Measurements from ENCODE around the gene ZNF831.

Gene ZNF831

DNA sequence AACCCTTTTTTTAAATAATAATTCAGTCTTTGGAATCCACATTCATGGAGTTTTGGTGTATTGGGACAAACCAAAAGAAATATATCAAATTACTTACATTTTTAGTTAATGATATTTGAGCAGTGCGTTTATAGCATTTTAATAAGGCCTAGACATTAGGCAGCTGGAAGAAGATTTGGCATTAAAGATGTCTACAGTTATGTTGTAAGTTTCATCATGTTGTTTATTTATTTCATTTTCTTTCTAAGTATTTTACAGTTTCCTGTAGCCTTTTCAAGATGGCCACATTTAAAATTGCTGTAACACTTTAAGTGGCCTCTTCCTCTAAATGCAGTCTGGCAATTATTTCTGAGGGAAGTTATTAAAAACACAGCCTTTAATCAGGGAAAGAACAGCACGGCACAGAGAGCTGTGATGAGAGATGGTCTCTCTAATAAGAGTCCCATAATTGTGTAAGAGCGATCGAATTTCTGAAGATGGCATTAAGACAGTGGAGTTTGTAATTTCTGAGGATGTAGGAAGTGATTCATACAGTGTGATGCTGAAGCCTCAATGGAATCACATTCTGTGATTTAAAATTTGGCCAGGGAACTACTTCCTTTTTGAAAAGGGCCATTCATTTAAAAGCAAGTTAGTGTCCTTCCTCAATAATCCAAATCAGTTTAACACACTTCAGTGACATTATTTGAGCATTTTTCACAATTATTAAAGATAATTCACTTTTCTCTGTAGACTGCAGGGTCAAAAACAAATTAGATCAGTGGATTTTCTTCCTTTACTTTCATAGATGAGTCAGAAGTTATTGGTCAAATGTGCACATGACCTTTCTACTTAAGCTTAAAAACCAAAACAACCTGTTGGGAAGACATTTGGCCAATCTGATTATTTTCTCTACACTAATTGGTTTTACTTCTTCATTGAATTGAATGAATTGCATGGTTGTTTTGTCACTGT lies 84.4 kb downstream of the ZNF831 start:
- no peak for DNase-seq (ENCODE audit: low read depth in 2 of 2)

DNA sequence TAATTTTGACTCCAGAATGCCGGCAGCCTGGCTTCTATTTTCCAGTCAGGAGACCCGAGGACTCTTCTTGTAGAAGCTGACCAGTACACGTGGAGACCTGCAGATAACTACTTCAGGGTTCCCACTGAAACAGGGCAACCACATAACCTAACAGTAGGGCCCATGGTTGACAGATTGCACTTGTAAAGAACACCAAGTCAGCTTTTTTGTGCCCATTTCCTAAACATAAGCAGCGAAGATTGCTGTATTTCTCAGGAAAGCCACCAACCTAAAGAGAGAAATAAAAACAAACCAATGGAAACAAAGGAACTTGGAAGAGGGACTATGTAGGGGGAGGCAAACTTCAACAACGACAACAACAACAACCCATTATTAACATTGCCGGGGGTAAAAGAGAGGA lies 86.7 kb downstream of the ZNF831 start:
- DNase-seq (ENCODE audit: low read depth in 2 of 2): no peak

DNA sequence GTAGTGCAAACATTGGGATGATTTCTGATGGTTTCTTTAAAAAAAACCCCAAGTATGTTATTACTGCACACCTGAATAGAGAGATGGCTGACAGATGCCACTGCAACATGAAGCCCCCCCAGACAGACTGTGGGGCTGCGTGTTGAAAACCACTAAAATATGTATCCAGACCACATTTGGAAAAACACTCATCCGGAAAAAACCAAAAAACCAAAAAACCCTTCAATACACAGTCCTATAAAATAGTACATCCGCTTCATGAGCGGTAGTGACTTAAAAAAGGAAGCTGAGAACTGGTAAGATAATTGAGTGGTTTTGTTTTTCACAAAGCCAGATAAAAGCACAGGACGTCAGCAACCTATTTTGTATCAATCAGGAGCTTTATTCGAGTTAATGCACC lies 89.7 kb downstream of the ZNF831 start:
- DNase-seq (ENCODE audit: low read depth in 2 of 2): no peak

DNA sequence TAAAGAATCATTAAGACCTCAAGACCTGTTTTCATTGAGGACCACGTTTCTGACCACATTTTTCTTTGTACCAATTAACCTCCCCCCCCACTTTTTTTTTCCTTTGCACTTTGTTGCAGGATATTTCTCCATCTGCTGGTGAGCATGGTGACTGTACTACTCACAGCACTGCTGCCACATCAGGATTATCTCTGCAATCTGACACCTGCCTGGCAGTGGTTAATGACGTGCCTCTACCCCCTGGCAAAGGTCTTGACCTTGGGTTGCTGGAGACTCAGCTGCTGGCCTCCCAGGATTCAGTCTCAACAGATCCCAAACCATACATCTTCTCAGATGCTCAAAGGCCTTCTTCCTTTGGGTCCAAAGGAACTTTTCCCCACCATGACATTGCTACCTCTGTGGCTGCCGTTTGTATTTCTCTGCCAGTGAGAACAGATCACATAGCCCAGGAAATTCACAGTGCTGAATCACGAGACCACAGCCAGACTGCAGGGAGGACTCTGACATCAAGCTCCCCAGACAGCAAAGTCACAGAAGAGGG lies 90.2 kb downstream of the ZNF831 start:
- no peak for DNase-seq (ENCODE audit: low read depth in 2 of 2)

DNA sequence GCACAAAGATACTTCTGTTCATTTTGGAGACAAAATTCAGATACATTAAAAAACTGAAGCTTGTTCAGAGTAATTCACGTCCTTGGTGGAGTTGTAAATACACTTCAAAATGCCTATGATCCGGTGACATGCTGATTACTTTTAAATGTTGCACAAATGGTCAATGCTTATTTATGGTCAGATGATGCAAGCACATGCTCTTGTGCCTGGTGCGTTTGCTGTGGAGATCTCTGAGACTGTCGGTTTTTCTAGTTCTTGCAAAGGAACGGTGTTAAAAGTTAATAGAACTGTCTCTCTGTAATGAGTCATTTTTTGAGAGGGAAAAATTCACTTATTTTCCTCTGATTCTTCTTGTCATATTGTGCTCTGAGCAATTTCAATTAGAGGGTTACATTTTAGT lies 91.6 kb downstream of the ZNF831 start:
- no peak for DNase-seq (ENCODE audit: low read depth in 2 of 2)

DNA sequence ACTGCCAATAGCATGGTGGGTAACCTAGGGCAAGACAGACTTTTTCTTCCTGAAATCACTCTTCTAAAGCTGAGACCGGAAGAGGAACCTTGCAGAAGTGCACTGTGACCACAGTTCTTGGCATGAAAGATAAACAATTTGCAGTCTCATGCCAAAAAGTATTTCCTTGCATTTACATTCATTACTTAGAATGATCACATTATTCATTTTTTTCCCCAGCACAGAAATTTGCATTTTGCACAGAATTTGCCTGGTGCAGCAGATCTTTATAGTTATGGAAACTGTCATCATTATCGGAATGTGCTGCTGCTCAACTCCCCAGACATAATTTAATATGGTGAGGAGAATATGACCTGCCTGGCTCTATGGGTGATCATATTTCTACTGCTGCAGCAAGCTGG lies 94.6 kb downstream of the ZNF831 start:
- no peak for DNase-seq (ENCODE audit: low read depth in 2 of 2)

DNA sequence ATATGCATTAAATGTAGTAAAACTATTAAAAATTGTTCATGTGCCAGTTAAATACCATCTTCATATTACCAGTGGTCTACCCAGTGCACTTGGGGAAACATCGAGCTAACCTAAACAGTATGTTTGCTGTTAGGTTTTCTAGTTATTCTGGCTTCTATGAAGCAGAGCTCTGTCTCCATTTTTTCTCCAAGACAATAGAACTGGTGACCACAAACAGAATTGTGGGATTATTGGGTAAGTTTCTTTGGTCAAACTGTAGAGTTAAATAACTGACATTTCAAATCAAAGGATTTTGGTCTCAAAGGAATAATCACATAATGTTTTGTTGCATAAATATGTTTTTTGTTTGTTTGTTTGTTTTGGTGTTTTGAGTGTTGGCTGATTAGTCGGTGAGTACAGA lies 96.3 kb downstream of the ZNF831 start:
- DNase-seq (ENCODE audit: low read depth in 2 of 2): no peak

DNA sequence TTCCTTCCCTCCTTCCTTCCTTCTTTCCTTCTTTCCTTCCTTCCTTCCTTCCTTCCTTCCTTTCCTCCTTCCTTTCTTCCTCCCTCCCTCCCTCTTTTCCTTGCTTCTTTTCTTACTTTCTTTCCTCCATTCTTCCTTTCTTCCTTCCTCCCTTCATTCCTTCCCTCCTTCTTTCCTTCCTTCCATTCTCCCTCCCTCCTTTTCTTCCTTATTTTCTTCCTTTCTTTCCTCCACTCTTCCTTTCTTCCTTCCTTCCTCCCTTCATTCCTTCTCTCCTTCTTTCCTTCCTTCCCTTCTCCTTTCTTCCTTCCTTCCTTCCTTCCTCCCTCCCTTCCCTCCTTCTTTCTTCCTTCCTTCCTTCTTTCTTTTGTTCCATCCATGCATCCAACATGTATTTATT lies 101.7 kb downstream of the ZNF831 start:
- DNase-seq (ENCODE audit: low read depth in 2 of 2): no peak

DNA sequence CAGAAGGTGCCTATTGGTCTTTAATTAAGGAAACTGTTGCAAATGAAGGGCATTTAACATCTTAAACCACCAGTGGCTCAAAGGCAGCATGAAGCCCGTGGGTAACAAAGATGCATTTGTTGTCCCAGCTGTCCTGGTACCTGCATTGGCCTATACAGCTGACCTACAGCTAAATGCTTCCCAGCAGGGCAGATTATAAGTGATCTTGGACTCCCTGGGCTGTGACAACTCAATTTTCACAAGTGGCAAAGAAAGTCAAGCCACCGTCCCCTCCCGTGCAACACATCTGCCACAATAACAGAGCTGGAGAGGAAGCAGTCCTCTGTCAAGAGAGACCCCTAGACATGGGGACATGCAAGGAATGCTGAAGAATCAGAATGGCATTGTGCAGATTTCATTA lies 105.2 kb downstream of the ZNF831 start:
- no peak for DNase-seq (ENCODE audit: low read depth in 2 of 2)

DNA sequence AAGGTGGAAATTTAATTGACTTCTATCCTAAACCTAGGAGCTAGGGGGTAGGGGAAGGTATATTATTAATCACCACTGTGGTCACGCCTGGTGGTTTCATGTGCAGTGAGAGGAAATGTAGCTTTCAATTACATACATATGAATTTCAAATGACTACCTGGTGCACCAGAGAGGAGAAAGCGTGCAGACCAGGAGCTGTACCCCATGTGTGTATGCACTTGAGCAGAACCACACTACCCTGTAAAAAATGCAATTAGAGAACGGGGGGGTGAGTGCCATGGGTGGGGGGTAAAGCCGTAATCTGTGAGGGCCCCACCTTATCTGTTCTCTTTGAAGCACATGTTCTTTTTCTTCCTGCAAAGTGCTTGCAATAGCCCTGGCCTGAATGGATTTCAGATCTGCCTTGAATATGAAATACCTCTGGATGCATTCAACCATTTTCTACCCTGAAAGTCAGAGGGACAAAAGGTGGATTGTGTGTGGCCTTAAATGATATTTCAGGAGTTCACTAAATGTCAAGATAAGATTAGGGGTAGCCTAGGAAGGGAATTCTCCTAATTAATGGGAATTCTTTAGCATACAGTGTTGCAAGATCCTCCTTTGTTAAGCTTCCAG lies 105.9 kb downstream of the ZNF831 start:
- DNase-seq (ENCODE audit: low read depth in 2 of 2): no peak

DNA sequence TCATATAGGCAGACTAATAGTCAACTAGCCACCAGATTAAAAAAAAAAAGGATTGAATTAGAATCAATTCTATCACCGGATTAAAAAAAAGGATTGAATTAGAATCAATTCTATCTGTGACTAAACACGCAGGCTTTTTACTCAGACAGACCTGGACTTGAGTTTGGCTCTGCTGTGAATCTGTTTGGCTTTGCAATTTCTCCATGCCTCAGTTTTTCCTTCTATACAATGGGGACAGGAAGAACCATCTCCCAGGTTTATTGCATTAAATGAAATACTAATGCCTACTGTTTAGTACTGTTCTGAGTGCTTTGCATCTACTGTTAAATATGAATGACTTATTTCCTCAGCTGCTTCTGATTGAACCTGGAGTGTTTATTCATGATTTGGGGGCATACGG lies 106.8 kb downstream of the ZNF831 start:
- no peak for DNase-seq (ENCODE audit: low read depth in 2 of 2)

DNA sequence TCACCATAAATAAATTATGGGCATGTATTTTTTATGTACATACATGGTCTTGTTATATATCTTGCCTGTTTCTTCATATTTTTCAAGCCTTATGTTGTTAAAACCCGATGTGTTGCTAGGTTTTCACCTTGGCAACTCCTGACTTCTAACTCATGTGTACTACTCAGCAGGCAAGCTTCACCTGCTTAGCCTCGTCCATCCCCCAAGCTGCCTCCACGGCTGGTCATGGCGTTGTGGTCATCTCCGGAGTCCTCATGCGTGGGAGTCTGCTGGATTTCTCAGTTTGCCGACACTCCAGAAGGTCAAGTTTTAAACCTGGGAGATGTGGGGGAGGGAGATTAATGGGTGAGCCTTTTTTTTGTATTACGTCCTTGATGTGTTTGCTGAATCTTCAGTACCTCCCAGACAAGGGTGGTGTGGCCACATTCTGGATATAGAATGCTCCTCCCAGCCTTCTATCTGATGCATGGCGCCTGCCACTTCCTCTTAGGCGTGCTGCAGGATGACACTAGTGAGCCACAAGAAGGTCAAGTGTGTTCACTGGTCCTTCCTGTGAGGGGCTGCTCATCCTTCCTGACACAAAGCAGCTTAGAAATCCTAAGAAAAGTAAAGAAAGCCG lies 110.2 kb downstream of the ZNF831 start:
- no peak for DNase-seq (ENCODE audit: low read depth in 2 of 2)

DNA sequence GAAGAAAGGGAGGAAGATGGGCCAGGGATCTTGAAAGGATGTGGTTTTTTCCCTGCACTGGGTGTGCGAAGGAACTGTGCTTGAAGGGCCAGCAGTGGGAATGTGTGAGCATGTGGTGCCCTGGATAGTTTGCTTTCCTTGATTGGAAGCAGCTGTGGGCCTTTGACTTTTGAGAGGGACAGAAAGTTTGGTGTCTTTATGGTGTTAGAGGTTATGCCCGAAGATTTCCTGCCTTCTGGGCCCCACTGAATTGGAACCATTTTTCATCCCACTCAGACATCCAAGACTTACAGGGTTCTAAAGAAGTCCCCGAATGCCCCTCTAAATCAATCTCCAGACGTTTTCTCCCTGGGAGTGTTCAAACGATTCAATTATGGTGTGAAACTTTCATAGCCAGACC lies 113.3 kb downstream of the ZNF831 start:
- no peak for DNase-seq (ENCODE audit: low read depth in 2 of 2)

DNA sequence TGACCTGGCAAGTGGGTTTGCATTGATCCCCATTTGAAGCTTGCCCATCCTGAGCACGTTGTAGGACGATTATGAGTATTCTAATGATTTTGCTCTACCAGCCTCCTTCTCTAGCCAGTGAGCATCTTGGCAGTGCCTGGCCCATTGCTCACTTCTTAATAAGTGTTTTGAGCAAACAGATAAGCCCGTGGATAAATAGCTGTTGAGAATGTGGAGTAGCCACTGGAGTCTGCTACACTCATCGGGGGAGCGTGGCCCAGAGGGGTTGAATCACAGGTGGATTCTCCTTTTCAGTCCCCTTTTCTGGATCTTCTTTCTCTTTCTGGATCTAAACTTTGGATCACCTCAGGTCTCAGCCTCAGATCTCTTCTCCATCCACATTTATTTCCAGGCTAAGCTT lies 120.8 kb downstream of the ZNF831 start:
- DNase-seq (ENCODE audit: low read depth in 2 of 2): no peak

DNA sequence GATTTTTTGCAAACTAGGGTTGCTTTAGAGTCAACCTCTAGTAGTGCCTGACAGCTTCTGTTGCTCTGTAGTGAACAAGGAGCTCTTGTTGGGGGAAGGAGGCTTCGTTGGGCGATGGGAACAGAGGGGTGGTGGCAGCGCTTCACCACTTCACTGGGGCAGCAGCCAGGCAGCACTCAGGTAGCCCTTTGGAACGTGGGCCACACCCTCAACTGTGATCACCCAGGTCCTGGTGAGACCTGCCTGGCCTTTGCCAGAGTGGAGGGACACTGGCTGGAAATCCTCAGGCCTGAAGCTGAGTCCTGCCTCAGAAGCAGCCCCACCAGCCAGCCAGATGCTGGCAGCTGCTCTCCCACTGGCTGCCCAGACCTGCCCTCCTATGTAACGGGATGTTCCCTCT lies 126.4 kb downstream of the ZNF831 start:
- DNase-seq (ENCODE audit: low read depth in 2 of 2): no peak

DNA sequence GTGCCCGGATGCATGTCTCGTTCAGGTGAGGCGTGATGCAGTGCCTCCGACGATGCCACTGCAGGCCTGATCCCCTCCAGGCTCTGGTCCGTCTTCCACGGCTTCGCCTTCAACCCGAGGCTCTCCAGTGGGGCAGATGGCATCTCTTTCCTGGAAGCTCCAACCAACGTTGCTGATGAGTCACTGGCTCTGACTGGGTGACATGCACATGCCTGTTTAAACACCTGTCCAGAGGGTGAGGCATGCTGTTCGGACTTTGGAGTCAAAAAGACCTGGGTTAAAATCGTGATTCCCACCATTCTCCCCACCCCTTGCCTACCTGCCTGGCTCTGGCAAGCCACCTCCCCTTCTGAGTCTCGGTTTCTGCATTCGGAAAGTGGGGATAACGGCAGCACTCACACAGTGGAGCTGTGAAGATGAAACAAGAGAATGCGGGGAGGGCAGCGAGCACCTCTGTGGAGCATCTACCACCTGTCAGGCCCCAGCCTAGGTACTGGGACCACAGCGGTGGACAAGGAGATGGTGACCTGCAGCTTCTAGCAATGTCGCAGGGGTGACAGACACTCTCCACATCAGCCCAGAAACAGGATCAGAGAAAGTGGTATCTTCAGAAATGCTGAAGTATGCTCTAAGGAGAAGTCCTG lies 128.2 kb downstream of the ZNF831 start:
- DNase-seq (ENCODE audit: low read depth in 2 of 2): no peak

DNA sequence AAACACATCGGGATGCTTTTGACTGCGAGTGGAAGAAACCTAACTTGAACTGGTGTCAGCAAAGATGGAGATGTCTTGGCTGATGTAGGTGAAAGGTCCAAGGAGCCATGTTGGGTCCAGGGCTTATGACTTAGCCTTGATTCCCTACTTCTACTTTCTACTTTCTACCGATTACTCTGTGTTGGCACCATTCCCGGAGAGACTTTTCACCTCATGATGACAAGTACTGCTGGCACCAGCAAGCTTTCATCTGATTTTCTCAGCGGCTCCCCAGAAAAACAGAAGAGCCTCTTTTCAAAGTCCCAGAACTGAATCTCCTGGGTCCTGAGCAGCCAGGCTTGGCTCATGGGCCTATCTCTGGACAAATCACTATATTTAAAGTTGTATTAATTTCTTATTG lies 131.9 kb downstream of the ZNF831 start:
- DNase-seq (ENCODE audit: low read depth in 2 of 2): no peak

DNA sequence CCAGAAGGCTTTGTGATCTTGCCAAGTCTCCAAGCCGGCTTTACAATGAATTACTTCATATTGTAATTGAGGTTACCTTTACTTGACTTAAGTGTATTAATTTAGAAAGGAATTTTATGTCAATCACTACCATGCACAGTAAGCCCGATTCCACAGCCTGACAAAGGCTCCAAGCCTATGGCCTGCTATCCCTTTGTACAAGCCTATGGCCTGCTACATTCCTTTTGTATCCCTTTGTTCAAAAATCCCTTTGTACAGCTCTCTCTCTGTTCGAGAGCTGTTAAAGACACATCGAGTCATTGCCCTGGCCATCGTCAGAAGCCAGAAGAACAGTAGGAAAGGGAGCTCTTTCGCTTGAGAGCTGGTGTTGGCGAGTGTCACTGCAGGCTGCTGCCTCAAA lies 134.1 kb downstream of the ZNF831 start:
- DNase-seq (ENCODE audit: low read depth in 2 of 2): no peak

DNA sequence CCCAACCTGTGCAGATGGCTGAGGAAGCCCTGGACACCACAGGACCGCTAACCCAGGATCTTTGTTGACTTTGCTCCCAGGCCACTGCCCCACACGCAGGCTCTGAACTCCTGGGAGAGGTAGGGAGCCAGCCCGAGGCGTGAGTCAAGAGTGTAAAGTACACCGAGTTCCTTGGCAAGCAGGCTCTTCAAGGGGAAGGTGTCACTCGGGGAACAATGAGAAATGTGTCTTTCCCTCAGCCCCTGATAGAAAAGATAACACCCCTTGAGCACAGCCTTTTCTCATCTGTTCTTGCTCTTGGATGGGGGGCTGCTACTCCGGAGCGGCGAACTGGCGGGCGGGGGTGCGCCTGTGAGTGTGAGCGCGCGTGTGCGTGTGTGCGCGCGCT lies 136.3 kb downstream of the ZNF831 start:
- DNase-seq (ENCODE audit: low read depth in 2 of 2): no peak

DNA sequence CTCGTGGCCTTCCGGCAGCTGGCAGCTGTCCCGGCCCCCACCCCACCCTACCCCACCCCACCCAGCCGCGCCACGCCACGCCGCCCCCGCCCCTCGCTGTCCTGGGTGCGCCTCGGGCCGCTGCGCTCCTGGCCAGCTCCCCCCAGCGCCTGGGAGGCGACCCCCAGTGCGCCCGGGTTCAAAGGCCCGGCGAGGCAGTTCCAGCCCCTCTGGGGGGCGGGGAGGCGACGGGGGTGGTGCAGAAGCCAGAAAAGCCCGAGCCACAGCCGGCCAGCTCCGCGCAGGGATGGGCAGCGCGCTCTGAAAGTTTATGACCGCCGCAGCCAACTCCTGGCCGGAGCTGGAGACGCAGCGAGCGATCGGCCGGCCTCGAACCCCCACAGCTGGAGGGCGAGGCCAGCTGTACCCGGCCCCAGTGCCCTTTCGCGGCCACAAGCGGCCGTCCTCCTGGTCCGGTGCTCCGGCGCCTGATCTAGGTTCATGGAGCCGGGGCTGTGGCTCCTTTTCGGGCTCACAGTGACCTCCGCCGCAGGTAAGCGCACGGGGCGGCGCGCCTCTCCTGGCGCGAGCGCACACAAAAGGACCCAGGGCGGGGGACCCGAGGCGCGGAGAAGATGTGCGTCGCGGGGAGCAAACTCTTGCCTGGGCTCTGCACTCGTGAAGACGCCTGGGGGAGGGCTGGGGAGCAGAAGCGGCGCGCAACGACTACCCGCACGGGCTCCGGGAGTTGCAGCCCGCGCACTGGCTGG lies 136.9 kb downstream of the ZNF831 start, which contains the start of gene EDN3:
Gene EDN3, plus strand, starts transcription at position 279 of the 749 bp plus-strand sequence. Its CDS starts 202 bp downstream, at position 481.
- no peak for DNase-seq (ENCODE audit: low read depth in 2 of 2)

DNA sequence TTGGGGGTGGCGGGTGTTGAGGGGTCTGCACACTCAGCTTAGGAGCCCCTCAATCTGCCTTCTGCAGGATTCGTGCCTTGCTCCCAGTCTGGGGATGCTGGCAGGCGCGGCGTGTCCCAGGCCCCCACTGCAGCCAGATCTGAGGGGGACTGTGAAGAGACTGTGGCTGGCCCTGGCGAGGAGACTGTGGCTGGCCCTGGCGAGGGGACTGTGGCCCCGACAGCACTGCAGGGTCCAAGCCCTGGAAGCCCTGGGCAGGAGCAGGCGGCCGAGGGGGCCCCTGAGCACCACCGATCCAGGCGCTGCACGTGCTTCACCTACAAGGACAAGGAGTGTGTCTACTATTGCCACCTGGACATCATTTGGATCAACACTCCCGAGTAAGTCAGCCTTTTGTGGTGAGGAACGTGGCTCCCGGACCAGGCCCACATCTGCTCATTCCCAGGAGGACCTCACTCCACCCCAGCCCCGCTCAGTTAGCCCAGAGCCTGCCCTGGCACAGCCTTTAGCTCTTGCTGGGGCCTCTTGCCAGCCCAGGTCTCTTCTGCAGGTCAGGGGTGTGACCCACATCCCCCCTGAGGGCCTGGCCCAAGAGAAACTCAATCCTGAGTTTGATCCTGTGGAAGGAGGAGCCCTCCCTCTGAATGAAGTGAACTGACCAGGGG lies 137.9 kb downstream of the ZNF831 start:
- DNase-seq (ENCODE audit: low read depth in 2 of 2): no peak
